T-helper 2 cell treated with Interferon-gamma antibody and Interleukin-4, amounts not matched to agents 100 ng/mL and 5 ng/mL, for 36 hours (primary cell): Measurements from ENCODE around the gene PBX4. TPM values are rescaled to one million over a fixed set of nuclear protein-coding genes. Genes with fewer than 3 reads are reported as not detected.
"Not testable (repeated sequence)": the region's sequence is repeated elsewhere in the genome, so short reads cannot be mapped to it uniquely, and the experiment has no call there.

ENCODE experiments used
- intact Hi-C: fragments of 100-400 bp; cut with micrococcal nuclease; formaldehyde crosslinking; loops from one replicate; pipeline ENCODE4 v1.15.1; 2023
- total RNA-seq: library from RNA; stranded (reverse); gene quantifications from 2 replicates; pipeline ENCODE4 v1.2.3, GENCODE V29; 2022

The PBX4 gene
- total RNA-seq: 25.7 and 26.0 TPM in 2 replicates

DNA sequence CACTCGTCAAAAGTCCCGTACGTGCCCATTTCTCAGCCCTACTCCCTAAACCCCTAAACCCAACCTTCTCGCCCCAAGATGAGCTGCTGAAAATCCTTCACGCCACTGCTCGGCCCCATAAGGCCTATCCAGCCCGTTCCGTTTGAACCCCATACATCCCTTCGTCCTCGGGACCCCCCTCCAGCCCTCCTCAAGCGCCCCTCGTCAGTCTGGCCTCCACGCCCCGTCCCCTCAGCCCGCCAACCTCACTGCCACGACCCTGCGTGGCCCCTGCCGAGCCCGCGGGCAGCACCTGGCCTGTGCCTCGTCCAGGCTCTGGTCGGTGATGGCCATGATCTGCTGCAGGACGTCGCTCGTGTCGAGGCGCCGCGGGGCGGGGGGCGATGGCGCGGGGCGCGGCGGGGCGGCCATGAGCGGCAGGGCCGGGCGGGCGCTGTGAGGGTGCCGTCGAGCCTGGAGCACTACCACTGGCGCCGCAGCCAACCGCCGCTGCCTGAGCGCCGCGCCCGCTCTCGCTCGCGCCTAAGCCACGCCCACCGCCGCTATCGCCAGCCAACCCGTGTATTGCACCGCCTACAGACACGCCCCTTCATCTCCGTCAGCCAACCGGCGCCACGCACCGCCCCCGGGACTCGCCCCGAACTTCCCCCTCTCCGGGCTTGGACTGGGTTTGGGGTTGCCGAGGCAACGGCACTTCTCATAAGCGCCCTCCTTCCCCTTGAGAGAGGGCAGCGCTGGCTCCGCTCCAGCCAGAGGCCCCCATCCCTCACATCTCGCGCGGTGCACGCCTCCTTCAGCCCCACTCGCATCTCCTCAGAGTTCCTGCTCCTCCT is at the start of gene PBX4:
PBX4 (minus strand) TSS at position 469 of the 833 bp plus-strand sequence; CDS start at position 411, 58 bp downstream.
- intact Hi-C loops: loop anchor here (1.0 kb wide), 4 partner anchors 10 to 45 kb away; partner anchors contain the start of genes ATP13A1, GMIP and LPAR2

DNA sequence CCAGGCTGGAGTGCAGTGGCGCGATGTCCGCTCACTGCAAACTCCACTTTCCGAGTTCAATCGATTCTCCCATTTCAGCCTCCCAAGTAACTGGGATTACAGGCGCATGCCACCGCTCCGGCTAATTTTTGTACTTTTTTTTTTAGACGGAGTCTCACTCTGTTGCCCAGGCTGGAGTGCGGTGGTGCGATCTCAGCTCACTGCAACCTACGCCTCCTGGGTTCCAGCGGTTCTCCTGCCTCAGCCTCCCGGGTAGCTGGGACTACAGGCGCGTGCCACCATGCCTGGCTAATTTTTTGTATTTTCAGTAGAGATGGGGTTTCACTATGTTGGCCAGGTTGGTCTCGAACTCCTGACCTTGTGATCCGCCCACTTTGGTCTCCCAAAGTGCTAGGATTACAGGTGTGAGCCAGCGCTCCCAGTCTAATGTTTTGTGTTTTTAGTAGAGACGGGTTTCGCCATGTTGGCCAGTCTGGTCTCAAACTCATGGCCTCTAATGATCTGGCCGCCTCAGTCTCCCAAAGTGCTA is 47.0 kb upstream of the PBX4 start:
- intact Hi-C loops: not testable (repeated sequence)

- intact Hi-C loops: loop anchor here (1.0 to 5.0 kb wide), 7 partner anchors 45 to 278 kb away; partner anchors contain the start of genes PBX4, ZNF14 and ZNF506
These were observed 45.0 kb upstream of the PBX4 start, which contains the start of gene ATP13A1 for GRCh38 chr19:19663256-19664120. TSS of gene ATP13A1 (minus strand) at chr19:19663676. CDS start at chr19:19663666, 10 bp downstream.

GRCh38 chr19:19662871-19663255 is 44.4 kb upstream of the PBX4 start:
- intact Hi-C loops: loop anchor here (1.0 to 5.0 kb wide), 7 partner anchors 45 to 278 kb away; partner anchors contain the start of genes PBX4, ZNF14 and ZNF506

- intact Hi-C loops: loop anchor here (5.0 kb wide), 1 partner anchor 130 kb away; no protein-coding TSS in a partner anchor
These were observed 43.9 kb upstream of the PBX4 start for GRCh38 chr19:19662344-19662743.

DNA sequence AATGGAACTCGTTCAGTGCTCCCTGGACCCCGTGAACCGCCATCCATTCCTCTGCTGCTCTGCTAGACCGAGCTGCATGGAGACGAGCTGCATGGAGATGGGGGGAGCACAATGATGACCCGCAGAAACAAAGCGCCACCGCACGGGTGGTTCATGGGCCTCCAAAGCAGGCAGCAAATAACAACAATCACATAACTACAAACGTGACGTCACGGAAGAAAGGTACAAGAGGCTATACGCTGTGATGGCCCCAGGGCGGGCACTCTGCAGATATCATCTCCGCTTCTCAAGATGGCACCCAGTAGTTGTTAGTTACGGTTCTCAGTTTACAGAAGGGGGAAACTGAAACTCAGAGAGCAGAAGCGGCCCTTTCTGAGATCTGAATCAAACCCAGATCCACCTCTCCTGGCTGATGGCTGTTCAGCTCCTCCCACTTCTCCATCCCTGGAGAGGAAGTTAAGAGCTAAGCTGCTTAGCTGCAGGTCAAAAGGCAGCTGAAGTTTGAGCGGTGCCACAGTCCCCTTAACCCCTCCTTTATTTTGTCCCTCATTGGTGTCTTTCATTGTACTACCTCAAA is 43.3 kb upstream of the PBX4 start:
- intact Hi-C loops: loop anchor here (5.0 kb wide), 1 partner anchor 129 kb away; no protein-coding TSS in a partner anchor

GRCh38 chr19:19661141-19661674 is 42.7 kb upstream of the PBX4 start:
- intact Hi-C loops: loop anchor here (5.0 kb wide), 1 partner anchor 129 kb away; no protein-coding TSS in a partner anchor

GRCh38 chr19:19659646-19660245 is 41.3 kb upstream of the PBX4 start:
- intact Hi-C loops: loop anchor here (5.0 kb wide), 1 partner anchor 127 kb away; no protein-coding TSS in a partner anchor

DNA sequence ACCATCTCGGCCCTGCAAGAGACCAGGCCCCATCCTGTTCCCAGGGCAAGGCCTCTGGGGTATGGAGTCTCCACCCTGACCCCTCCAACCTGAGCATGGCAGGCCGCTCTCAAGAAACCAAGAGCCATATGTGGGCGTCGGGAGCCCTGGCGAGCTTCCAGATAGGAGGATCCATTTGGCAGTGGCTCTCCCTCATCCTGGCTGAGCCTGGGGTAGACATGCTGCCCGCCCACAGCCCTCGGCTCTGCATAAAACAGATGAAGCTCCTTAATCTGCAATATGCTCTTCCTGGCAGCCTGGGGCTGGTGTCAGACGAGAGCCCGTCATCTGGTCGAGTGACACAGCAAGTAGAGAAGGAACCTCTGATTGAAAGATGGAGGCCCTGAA is 38.9 kb upstream of the PBX4 start:
- intact Hi-C loops: no loop called here

DNA sequence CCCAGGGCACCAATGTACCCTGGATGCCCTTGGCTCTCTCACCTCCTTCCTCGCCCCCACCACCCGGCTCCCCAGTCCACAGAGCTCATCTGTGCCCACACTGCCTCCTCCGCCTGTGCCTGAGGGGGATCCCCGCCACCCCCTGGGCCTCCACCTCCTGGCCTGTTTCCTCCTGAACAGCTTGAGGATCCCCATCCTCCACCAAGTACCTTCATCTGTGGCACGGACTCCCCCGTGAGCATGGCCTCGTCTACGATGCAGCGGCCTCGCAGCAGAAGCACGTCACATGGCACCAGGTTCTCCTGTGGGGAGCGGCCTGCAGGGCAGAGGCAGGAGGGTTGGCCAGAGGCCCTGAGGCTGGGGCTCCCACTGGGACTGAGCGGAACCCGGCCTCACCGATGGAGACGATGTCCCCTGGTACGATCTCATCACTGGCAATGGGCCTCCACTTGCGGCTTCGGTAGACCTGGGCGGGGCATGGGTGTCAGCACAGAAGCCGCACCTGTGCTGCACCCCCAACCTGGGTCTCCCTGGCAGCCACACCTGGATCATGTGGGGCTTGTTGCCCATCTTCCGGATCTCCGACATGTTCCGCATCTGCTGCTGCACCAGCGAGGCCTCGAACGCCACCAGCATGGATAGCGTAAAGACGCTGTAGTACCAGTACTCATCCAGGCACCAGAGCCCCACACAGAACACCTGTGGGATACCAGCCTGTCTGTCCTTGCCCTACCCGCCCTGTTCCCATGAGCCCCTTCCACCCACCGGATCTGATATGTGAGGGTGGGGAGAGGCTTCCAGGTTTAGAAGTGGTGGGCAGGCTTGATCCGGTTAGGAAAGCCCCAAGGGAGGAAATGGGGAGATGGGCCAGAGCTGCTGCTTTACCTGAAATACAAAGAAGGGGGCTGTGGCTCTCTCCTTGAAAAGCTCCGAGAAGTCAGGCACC is 38.2 kb upstream of the PBX4 start:
- intact Hi-C loops: no loop called here

DNA sequence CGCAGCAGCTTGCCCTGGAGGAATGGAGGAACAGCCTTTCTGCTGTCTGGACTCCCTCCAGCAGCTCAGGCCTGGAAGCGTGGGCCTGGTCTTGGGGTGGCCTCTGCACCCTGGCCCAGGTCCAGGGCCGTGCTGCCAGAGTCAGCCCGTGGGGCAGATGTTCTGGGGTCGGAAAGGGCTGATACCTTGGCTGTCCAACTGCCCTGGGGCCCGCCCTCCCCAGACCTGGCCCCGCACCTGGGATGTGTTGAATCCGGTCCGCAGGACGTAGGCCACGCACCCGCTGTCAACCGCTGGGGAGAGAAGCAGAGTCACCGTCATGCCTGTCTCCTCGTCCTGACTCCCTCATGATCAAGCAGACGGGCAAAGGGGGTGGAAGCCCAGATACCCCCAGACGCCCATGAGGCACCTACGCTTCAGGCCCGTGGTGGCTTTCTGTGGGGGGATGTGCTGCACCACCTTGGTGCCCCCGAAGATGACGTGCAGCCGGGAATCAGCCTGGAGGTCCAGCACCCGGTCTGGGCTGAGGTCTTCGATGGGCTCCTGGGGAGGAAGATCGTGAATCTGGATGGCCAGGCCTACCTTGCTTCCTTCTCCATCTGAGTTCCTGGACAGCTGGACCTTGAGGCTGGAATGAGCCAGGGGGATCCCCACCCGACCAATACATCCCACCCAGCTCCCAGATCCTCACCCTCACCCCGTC is 37.3 kb upstream of the PBX4 start:
- intact Hi-C loops: no loop called here

- intact Hi-C loops: no loop called here
These were observed 36.6 kb upstream of the PBX4 start for GRCh38 chr19:19655051-19655594.

- intact Hi-C loops: no loop called here
These were observed 36.0 kb upstream of the PBX4 start for GRCh38 chr19:19654441-19654840.

- intact Hi-C loops: no loop called here
These were observed 35.2 kb upstream of the PBX4 start for GRCh38 chr19:19653597-19654147.

- intact Hi-C loops: no loop called here
These were observed 34.2 kb upstream of the PBX4 start for GRCh38 chr19:19652482-19653295.

GRCh38 chr19:19651076-19651475 is 32.6 kb upstream of the PBX4 start:
- intact Hi-C loops: no loop called here

- intact Hi-C loops: no loop called here
These were observed 31.8 kb upstream of the PBX4 start for GRCh38 chr19:19650331-19650730.
